Transverse colon (tissue), 4 donors: ENCODE data around the gene GPR18.

ENCODE experiments used
- CTCF ChIP-seq, 5 experiments: fragments of 200-600 bp in 3 of 5; fragments of 450-650 bp in 2 of 5; sonication (generic) in 3 of 5; IDR thresholded peaks; 1 replicate in 2 of 5; 2 replicates in 3 of 5; pipeline ENCODE4 v1.5.1; 2016 to 2017; ENCODE audit warnings: antibody characterized with exemption in 5 of 5, inconsistent platforms in 3 of 5, mild to moderate bottlenecking in 2 of 5, moderate library complexity in 1 of 5
- POLR2AphosphoS5 ChIP-seq, 3 donors: sonication (generic); formaldehyde crosslinking; IDR thresholded peaks; one replicate each; pipeline ENCODE4 v1.6.1; 2016; ENCODE audit warnings: antibody characterized with exemption in 3 of 3

GRCh38 chr13:99227331-99227900 lies 30.8 kb downstream of the GPR18 start:
- TF ChIP-seq CTCF (IDR thresholded peaks at IDR 0.05) (no peak), POLR2AphosphoS5 (IDR thresholded peaks at IDR 0.05) (no peak)
